GM21576 (cell line): Measurements from ENCODE around the gene HSDL2.

Source experiments
- ATAC-seq: cut with Tn5 transposase; IDR thresholded peaks from one replicate; pipeline ENCODE4 v1.9.1; 2021; ENCODE audit warnings: mild to moderate bottlenecking, moderate library complexity; ENCODE audit not compliant: unreplicated experiment

HSDL2 gene

GRCh38 chr9:112380102-112380824 lies at the start of gene HSDL2:
TSS of gene HSDL2 (plus strand) at chr9:112380108. CDS start at chr9:112380164, 56 bp downstream.
- ATAC-seq: peak; percentile 31

- ATAC-seq: no peak
These were observed 48.3 kb upstream of the HSDL2 start for GRCh38 chr9:112331674-112331952.

GRCh38 chr9:112332214-112332613 lies 47.7 kb upstream of the HSDL2 start:
- ATAC-seq: no peak

GRCh38 chr9:112332674-112332976 lies 47.3 kb upstream of the HSDL2 start:
- ATAC-seq: no peak

GRCh38 chr9:112332977-112333638 lies 46.8 kb upstream of the HSDL2 start, which contains the start of gene PTBP3:
TSS of gene PTBP3 (minus strand) at chr9:112333619. CDS start at chr9:112297865, 35,754 bp downstream.
- ATAC-seq: peak; percentile 56

- ATAC-seq: peak; percentile 61
These were observed 46.1 kb upstream of the HSDL2 start for GRCh38 chr9:112333639-112334431.

- ATAC-seq: no peak
These were observed 45.5 kb upstream of the HSDL2 start for GRCh38 chr9:112334432-112334841.

- ATAC-seq: no peak
These were observed 42.4 kb upstream of the HSDL2 start for GRCh38 chr9:112337547-112337946.

GRCh38 chr9:112338561-112338960 lies 41.3 kb upstream of the HSDL2 start:
- no peak for ATAC-seq

- no peak for ATAC-seq
These were observed 40.0 kb upstream of the HSDL2 start for GRCh38 chr9:112339886-112340285.

GRCh38 chr9:112341730-112342129 lies 38.2 kb upstream of the HSDL2 start:
- ATAC-seq: no peak

- no peak for ATAC-seq
These were observed 31.5 kb upstream of the HSDL2 start for GRCh38 chr9:112348257-112349007.

GRCh38 chr9:112349008-112349333 lies 30.9 kb upstream of the HSDL2 start:
- no peak for ATAC-seq

- no peak for ATAC-seq
These were observed 28.7 kb upstream of the HSDL2 start for GRCh38 chr9:112351184-112351583.

GRCh38 chr9:112352209-112352608 lies 27.7 kb upstream of the HSDL2 start:
- no peak for ATAC-seq

- no peak for ATAC-seq
These were observed 25.7 kb upstream of the HSDL2 start for GRCh38 chr9:112354081-112354743.

- ATAC-seq: no peak
These were observed 24.4 kb upstream of the HSDL2 start for GRCh38 chr9:112355427-112355897.

- no peak for ATAC-seq
These were observed 19.7 kb upstream of the HSDL2 start for GRCh38 chr9:112360047-112360804.

GRCh38 chr9:112361601-112362000 lies 18.3 kb upstream of the HSDL2 start:
- ATAC-seq: no peak

GRCh38 chr9:112364761-112365160 lies 15.1 kb upstream of the HSDL2 start:
- no peak for ATAC-seq
